ENCODE results near the gene PPP1R3D. TPM values are rescaled to one million over a fixed set of nuclear protein-coding genes. Genes with fewer than 3 reads are reported as not detected.
A peak's percentile ranks its signal among the peaks of the same experiment; 100 is the strongest.

Gene PPP1R3D
- total and polyA plus RNA-seq, 9 donors = 4.0 to 6.3 (median 4.9) TPM

DNA sequence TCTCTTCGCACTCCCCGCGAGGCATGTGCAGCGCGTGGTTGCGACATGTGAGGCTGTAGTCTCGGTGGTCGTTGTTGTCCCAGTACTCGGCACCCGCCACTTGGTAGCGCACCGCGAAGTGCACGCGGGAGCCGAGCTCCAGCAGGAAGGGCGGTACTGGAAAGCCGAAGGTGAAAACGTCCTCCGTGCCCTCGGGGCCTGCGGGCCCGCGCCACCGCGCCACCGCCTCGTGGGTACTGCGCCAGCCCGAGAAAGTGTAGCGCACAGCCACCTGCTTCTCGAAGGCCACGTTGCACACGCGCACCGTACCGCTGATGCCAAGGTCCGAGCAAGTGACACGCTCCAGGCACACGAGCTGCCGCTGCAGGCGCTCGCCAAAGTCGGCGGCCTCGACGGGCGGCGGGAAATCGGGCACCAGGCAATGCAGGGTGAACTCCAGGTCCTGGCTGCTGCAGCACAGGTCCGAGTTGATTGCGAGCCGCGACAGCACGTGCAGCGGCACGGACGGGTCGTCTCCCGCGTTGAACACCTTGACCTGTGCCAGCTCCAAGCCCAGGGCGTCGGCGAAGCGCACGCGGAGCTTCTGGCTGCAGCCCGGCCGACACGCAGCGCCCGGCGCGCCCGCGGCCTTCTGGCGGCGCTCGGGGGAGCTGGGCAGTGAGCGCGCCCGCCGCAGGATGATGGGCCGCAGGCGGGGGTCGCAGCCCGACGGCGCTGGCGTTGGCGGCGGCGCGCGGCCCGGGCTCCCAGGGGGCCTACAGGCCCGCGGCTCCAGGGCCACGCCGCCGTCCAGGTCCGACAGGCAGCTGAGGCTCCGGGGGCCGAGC lies 840 bp downstream of the PPP1R3D start:
- peaks cover 5% of the 10 kb centered on the region for H3K36me3 ChIP-seq (ENCODE audit: control insufficient read depth, insufficient read depth, low read length)
- peaks cover 22% of the 10 kb centered on the region for H3K4me1 ChIP-seq (ENCODE audit: control insufficient read depth, insufficient read depth, low read length)
- WGBS (ENCODE audit: insufficient coverage) = 40% methylated on average over 104 of the region's 104 CpGs

DNA sequence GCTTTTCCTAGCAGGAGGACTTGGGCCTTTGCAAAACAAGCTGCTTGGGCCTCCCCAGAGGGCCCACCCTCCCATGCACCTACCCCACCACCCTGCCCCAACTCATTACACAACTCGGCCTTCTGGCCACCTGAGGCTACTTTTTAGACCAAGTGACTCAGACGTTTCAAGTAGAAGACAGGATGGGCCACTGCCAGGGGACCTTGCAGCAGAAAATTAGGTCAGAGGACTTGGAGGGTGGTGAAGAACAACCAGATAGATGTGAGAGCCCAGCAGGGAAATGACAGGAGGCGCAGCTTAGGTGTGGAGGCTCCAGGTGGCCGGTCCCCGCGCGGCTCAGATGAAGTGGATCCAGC lies 1.4 kb downstream of the PPP1R3D start:
- Histone ChIP-seq H3K4me1 (ENCODE audit: control insufficient read depth, insufficient read depth, low read length) (peaks cover 19% of the 10 kb centered on the region), H3K4me3 (ENCODE audit: low read length) (no peak overlapping the region), H3K27ac (ENCODE audit: low read length) (peak overlapping the region; percentile 22), H3K9me3 (replicated peaks; ENCODE audit: control insufficient read depth, low read depth, low read length) (no peaks in the 10 kb centered on the region), H3K36me3 (ENCODE audit: control insufficient read depth, insufficient read depth, low read length) (no peaks in the 10 kb centered on the region), H3K27me3 (ENCODE audit: control insufficient read depth, insufficient read depth, low read length) (no peaks in the 10 kb centered on the region)
- WGBS (ENCODE audit: insufficient coverage) = 75% methylated on average over 6 of the region's 7 CpGs
- no peak for DNase-seq

More for the DNA sequence above, 840 bp downstream of the PPP1R3D start:
- peak; percentile 40 for DNase-seq
- no peaks in the 10 kb centered on the region for H3K9me3 ChIP-seq (replicated peaks; ENCODE audit: control insufficient read depth, low read depth, low read length)
- peak overlapping the region; percentile 96 for H3K27ac ChIP-seq (ENCODE audit: low read length)
- no peaks in the 10 kb centered on the region for H3K27me3 ChIP-seq (ENCODE audit: control insufficient read depth, insufficient read depth, low read length)
- peak overlapping the region; percentile 77 for H3K4me3 ChIP-seq (ENCODE audit: low read length)

DNA sequence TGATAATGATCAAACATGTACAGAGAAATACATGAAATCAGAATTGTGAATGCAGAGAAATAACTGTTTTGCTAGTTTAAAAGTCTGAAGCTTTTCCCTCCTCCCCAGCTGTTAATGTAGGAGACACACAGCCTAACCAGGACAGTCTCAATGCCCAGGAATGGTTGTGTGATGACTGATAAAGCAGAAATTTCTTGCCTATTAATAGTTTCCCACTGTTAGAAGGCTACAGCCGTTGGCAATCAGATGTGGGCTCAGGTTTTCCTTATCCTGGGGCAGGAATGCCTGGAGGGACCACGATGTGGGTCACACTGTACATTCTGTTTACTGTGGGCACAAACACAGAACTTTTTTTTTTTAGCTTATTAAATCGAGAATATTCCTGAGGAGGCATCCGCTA lies 1.9 kb downstream of the PPP1R3D start:
- DNase-seq = no peak
- Histone ChIP-seq H3K4me1 (ENCODE audit: control insufficient read depth, insufficient read depth, low read length) (peaks cover 19% of the 10 kb centered on the region), H3K27ac (ENCODE audit: low read length) (peak overlapping the region; percentile 22), H3K4me3 (ENCODE audit: low read length) (no peak overlapping the region), H3K9me3 (replicated peaks; ENCODE audit: control insufficient read depth, low read depth, low read length) (no peaks in the 10 kb centered on the region), H3K27me3 (ENCODE audit: control insufficient read depth, insufficient read depth, low read length) (no peaks in the 10 kb centered on the region), H3K36me3 (ENCODE audit: control insufficient read depth, insufficient read depth, low read length) (no peaks in the 10 kb centered on the region)
- whole genome bisulfite sequencing (ENCODE audit: insufficient coverage) = 66% methylated on average over 3 of the region's 4 CpGs

DNA sequence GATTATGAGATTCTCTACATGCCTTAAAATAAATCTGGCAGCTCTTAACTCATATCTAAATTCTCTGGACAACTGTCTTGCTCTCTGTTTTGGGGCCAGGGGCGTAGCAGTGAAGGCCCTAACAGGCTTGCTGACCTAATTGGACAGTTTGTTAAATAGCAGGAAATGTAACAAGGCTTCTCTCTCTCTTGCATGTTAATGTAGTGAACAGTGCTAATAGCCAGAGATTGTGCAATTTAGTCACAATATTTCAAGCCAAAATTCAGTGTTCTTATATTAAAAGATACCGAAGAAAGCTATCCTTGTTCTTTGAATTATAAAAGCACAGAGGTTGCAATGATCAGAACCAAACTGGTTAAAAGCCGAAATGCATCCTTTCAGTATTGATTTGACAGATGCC lies 3.0 kb downstream of the PPP1R3D start:
- Histone ChIP-seq H3K4me3 (ENCODE audit: low read length) (no peak overlapping the region), H3K36me3 (ENCODE audit: control insufficient read depth, insufficient read depth, low read length) (no peaks in the 10 kb centered on the region), H3K27ac (ENCODE audit: low read length) (no peak overlapping the region), H3K27me3 (ENCODE audit: control insufficient read depth, insufficient read depth, low read length) (no peaks in the 10 kb centered on the region), H3K9me3 (replicated peaks; ENCODE audit: control insufficient read depth, low read depth, low read length) (no peaks in the 10 kb centered on the region), H3K4me1 (ENCODE audit: control insufficient read depth, insufficient read depth, low read length) (peaks cover 19% of the 10 kb centered on the region)
- no CpG with 5 or more reads among the region's 3 CpGs for WGBS (ENCODE audit: insufficient coverage)
- DNase-seq = no peak

DNA sequence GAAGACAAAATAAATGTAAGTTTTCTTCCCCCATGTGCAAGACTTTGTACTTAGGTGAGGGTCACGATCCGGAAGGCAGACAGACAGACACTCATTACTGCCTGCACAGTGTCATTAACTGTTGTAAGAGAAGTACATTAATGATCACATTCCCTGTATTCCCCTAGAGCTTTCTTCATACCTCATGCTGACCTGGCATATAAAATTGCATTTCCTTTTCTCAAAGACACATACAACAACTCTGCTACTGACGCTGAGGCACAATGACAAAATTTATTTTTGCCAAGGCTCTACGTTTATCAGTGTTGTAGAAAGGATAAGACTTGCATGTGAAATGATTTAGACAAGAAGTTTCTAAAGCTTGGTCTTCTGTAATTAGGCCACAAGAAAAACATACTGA lies 3.7 kb downstream of the PPP1R3D start:
- no peaks in the 10 kb centered on the region for H3K9me3 ChIP-seq (replicated peaks; ENCODE audit: control insufficient read depth, low read depth, low read length)
- H3K4me1 ChIP-seq (ENCODE audit: control insufficient read depth, insufficient read depth, low read length) = peaks cover 19% of the 10 kb centered on the region
- no CpG with 5 or more reads among the region's 4 CpGs for WGBS (ENCODE audit: insufficient coverage)
- no peak overlapping the region for H3K4me3 ChIP-seq (ENCODE audit: low read length)
- no peaks in the 10 kb centered on the region for H3K36me3 ChIP-seq (ENCODE audit: control insufficient read depth, insufficient read depth, low read length)
- H3K27me3 ChIP-seq (ENCODE audit: control insufficient read depth, insufficient read depth, low read length) = no peaks in the 10 kb centered on the region
- DNase-seq = no peak
- no peak overlapping the region for H3K27ac ChIP-seq (ENCODE audit: low read length)

DNA sequence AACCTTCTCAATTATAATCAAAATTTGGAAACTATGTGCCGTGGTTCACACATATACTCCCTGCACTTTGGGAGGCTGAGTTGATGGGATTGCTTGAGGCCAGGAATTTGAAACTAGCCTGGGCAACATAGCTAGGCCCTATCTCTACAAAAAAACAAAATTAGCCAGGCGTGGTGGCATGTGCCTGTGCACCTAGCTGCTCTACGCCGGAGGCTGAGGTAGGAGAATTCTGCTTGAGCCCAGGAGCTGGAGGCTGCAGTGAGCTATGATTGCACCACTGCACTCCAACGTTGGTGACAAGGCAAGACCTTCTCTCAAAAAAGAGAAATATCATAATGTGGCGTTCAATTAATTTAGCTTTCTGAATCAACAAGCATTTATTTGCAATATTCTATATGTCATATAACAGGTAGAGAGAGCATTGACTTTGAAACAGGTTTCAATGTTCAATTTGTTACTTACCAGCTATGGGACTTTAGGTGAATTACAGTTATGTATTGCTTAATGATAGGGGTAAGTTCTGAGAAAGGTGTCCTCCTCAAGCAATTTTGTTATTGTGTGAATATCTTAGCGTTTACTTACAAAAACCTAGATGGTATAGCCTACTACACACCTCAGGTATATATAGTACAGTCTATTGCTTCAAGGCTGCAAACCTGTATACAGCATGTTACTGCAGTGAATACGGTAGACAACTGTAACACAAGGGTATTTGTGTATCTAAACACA lies 4.5 kb downstream of the PPP1R3D start:
- WGBS (ENCODE audit: insufficient coverage) = 100% methylated on average over 3 of the region's 8 CpGs
- Histone ChIP-seq H3K4me1 (ENCODE audit: control insufficient read depth, insufficient read depth, low read length) (peaks cover 19% of the 10 kb centered on the region), H3K36me3 (ENCODE audit: control insufficient read depth, insufficient read depth, low read length) (no peaks in the 10 kb centered on the region), H3K9me3 (replicated peaks; ENCODE audit: control insufficient read depth, low read depth, low read length) (no peaks in the 10 kb centered on the region), H3K27ac (ENCODE audit: low read length) (no peak overlapping the region), H3K4me3 (ENCODE audit: low read length) (no peak overlapping the region), H3K27me3 (ENCODE audit: control insufficient read depth, insufficient read depth, low read length) (no peaks in the 10 kb centered on the region)
- no peak for DNase-seq

DNA sequence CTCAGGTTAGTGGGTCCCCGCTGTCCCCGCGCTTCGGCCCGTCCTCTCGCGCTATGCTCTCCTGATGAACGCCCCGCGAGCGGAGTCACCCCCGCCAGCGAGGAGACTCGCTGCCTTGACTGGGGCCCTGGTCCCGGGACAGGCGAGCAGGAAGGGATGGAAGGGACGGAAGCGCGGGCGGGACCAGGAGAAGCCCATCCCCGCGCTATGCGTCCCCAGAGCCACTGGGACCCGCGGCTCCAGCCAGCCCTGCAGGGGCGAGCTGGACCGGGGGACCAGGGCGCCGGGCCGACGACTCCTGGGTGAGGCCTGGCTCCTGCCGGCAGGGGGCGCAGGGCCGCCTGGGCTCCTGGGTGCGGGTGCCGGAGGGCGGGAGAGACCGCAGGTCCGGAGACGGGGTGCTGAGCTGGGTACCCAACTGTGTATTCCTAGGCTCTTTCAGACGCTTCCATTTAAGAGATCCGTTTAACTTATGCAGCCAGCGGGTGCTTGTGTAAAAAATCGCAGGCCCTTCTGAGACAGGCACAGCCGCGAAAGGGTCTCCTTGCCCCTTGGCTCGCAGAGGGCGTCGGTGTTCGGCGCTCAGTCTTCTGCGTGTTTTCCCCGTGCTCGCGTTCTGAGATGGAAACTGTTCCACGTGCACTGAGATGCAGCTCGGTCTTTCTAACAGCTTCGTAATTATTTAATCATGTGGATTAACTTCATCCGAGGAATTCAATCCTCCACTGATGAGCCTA lies 6.1 kb downstream of the PPP1R3D start:
- peak overlapping the region; percentile 75 for H3K4me3 ChIP-seq (ENCODE audit: low read length)
- H3K4me1 ChIP-seq (ENCODE audit: control insufficient read depth, insufficient read depth, low read length) = peaks cover 15% of the 10 kb centered on the region
- WGBS (ENCODE audit: insufficient coverage) = 3% methylated on average over 55 of the region's 59 CpGs
- no peaks in the 10 kb centered on the region for H3K27me3 ChIP-seq (ENCODE audit: control insufficient read depth, insufficient read depth, low read length)
- peak overlapping the region; percentile 67 for H3K27ac ChIP-seq (ENCODE audit: low read length)
- no peaks in the 10 kb centered on the region for H3K36me3 ChIP-seq (ENCODE audit: control insufficient read depth, insufficient read depth, low read length)
- DNase-seq = peak; percentile 81
- H3K9me3 ChIP-seq (replicated peaks; ENCODE audit: control insufficient read depth, low read depth, low read length) = no peaks in the 10 kb centered on the region

DNA sequence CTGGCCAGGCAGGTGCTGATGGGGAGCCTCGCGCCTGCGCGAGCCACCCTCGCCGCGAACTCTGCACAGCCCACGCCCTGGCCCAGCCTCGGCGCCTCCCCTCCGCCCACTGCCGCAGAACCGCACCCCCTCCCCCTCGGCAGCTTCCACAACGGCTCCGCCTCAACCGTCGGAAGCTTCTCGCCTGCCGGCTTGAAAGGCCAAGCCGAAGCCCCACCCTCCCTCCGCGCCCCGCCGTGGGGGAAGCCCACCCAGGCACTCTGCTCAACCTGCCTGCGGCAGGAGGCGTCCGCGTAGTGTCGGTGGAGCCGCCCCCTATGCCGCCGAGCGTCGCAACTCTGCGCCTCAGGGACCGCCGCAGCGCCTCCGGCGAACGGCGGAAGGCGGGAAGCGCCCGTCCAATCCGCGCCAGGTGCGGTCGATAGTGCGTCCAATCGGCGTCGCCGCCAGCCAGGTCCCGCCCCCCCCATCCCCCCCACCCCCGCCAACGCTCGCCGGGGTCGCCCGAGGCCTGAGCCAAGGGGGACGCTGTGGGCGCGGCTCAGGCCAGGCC lies 6.7 kb downstream of the PPP1R3D start, which contains the start of gene SYCP2:
SYCP2 (minus strand) TSS at position 342 of the 553 bp plus-strand sequence. CDS start 11,224 bp downstream, outside the sequence.
- H3K27ac ChIP-seq (ENCODE audit: low read length) = peak within 1 kb of the TSS; percentile 67
- WGBS (ENCODE audit: insufficient coverage) = 28% methylated on average over 49 of the region's 65 CpGs
- H3K4me3 ChIP-seq (ENCODE audit: low read length) = peak within 1 kb of the TSS; percentile 75
- H3K9me3 ChIP-seq (replicated peaks; ENCODE audit: control insufficient read depth, low read depth, low read length) = no peaks in the 10 kb centered on the region
- peaks cover 9% of the 10 kb centered on the region for H3K4me1 ChIP-seq (ENCODE audit: control insufficient read depth, insufficient read depth, low read length)
- DNase-seq = peak; percentile 53
- no peaks in the 10 kb centered on the region for H3K36me3 ChIP-seq (ENCODE audit: control insufficient read depth, insufficient read depth, low read length)
- H3K27me3 ChIP-seq (ENCODE audit: control insufficient read depth, insufficient read depth, low read length) = no peaks in the 10 kb centered on the region

DNA sequence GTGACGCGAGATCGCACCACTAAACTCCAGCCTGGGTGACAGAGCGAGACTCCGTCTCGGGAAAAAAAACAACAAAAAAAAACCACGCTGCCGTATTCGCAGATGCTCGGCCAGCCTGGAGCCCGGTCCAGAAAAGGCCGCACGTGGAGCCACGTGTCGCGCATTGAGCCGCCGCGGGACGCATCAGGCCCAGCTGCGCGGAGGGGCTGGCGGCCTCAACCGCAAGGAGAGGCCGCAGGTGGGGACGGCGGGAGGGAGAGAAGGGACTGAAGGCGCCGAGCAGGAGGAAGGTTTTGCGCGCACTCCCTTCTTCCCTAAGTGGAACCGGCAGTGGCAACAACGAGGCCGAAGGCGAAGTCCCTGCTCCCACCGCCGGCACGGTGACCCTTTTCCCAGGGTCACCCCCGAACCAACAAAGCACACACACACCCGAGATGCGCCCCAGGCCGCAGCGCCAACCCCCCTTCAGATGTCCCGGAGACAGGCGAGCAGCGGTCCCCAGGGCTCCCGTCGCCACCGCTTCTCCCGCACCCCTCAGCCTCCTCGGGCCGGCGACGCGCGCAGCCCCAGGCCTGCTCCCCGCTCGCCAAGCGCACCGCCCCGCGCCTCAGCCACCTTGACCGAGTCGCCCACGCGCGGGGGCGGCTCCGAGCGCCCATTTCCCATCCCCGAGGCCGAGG lies 7.3 kb downstream of the PPP1R3D start:
- H3K27ac ChIP-seq (ENCODE audit: low read length) = no peak overlapping the region
- H3K36me3 ChIP-seq (ENCODE audit: control insufficient read depth, insufficient read depth, low read length) = no peaks in the 10 kb centered on the region
- H3K4me3 ChIP-seq (ENCODE audit: low read length) = no peak overlapping the region
- H3K9me3 ChIP-seq (replicated peaks; ENCODE audit: control insufficient read depth, low read depth, low read length) = no peaks in the 10 kb centered on the region
- no peak for DNase-seq
- H3K4me1 ChIP-seq (ENCODE audit: control insufficient read depth, insufficient read depth, low read length) = peaks cover 6% of the 10 kb centered on the region
- no peaks in the 10 kb centered on the region for H3K27me3 ChIP-seq (ENCODE audit: control insufficient read depth, insufficient read depth, low read length)
- 86% methylated on average over 68 of the region's 72 CpGs for WGBS (ENCODE audit: insufficient coverage)

Measured in muscle of leg (tissue), 11 donors.